ENCODE data around the gene KIF1B.

GRCh38 chr1:10384219-10384618 lies 173.8 kb downstream of the KIF1B start:
- TF ChIP-seq PPARA (CRISPR knock-in tag; IDR thresholded peaks at IDR 0.05; ENCODE audit: borderline replicate concordance) (no peak), ZNF70 (CRISPR knock-in tag; IDR thresholded peaks at IDR 0.05) (no peak), RARB (CRISPR knock-in tag; IDR thresholded peaks at IDR 0.05) (no peak), BACH2 (CRISPR knock-in tag; IDR thresholded peaks at IDR 0.05; ENCODE audit: borderline replicate concordance) (no peak), ISL1 (CRISPR knock-in tag; IDR thresholded peaks at IDR 0.05) (no peak), GLIS3 (CRISPR knock-in tag; IDR thresholded peaks at IDR 0.05) (no peak), ZFP3 (CRISPR knock-in tag; IDR thresholded peaks at IDR 0.05) (no peak), PATZ1 (CRISPR knock-in tag; IDR thresholded peaks at IDR 0.05; ENCODE audit: borderline replicate concordance) (no peak), ZFP30 (CRISPR knock-in tag; IDR thresholded peaks at IDR 0.05) (no peak)
- TF ChIP-seq, protein P1, sequence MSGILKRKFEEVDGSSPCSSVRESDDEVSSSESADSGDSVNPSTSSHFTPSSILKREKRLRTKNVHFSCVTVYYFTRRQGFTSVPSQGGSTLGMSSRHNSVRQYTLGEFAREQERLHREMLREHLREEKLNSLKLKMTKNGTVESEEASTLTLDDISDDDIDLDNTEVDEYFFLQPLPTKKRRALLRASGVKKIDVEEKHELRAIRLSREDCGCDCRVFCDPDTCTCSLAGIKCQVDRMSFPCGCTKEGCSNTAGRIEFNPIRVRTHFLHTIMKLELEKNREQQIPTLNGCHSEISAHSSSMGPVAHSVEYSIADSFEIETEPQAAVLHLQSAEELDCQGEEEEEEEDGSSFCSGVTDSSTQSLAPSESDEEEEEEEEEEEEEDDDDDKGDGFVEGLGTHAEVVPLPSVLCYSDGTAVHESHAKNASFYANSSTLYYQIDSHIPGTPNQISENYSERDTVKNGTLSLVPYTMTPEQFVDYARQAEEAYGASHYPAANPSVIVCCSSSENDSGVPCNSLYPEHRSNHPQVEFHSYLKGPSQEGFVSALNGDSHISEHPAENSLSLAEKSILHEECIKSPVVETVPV (CRISPR knock-in tag; IDR thresholded peaks at IDR 0.05), result no peak
- TF ChIP-seq, protein P2, sequence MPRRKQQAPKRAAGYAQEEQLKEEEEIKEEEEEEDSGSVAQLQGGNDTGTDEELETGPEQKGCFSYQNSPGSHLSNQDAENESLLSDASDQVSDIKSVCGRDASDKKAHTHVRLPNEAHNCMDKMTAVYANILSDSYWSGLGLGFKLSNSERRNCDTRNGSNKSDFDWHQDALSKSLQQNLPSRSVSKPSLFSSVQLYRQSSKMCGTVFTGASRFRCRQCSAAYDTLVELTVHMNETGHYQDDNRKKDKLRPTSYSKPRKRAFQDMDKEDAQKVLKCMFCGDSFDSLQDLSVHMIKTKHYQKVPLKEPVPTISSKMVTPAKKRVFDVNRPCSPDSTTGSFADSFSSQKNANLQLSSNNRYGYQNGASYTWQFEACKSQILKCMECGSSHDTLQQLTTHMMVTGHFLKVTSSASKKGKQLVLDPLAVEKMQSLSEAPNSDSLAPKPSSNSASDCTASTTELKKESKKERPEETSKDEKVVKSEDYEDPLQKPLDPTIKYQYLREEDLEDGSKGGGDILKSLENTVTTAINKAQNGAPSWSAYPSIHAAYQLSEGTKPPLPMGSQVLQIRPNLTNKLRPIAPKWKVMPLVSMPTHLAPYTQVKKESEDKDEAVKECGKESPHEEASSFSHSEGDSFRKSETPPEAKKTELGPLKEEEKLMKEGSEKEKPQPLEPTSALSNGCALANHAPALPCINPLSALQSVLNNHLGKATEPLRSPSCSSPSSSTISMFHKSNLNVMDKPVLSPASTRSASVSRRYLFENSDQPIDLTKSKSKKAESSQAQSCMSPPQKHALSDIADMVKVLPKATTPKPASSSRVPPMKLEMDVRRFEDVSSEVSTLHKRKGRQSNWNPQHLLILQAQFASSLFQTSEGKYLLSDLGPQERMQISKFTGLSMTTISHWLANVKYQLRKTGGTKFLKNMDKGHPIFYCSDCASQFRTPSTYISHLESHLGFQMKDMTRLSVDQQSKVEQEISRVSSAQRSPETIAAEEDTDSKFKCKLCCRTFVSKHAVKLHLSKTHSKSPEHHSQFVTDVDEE (CRISPR knock-in tag; IDR thresholded peaks at IDR 0.05), result no peak

Measured in SK-N-SH treated with all-trans-retinoic acid at 6 μM for 48 hours (cell line).